H1 (cell line): ENCODE data around the gene OLAH. TPM values are rescaled to one million over a fixed set of nuclear protein-coding genes. Genes with fewer than 3 reads are reported as not detected.

Experiments used
- CTCF ChIA-PET: fragments of 300-600 bp; sonication (Branson Sonifier 250); formaldehyde crosslinking; loops from one replicate; lab custom pipeline; 2021; ENCODE audit not compliant: partially characterized antibody; lab: Charles Lee
- POLR2A ChIA-PET: fragments of 300-600 bp; sonication (Branson Sonifier 250); formaldehyde crosslinking; loops from one replicate; lab custom pipeline; 2021; ENCODE audit warnings: inconsistent platforms; ENCODE audit not compliant: partially characterized antibody; lab: Charles Lee
- DNase-seq, 2 experiments: peaks; one replicate each; pipeline versions ENCODE4 v3.0.0 to v3.0.0-alpha.2; 2010 to 2022; ENCODE audit warnings: low spot score in 2 of 2, low read depth in 1 of 2, mixed read lengths in 1 of 2
- FAIRE-seq: peaks from 2 replicates; lab custom pipeline; 2011; peaks lifted over from hg19 to GRCh38; lab: Jason Lieb, UNC
- H2AFZ ChIP-seq: 2 replicates; pipeline ENCODE4 v1.8.1; 2012; ENCODE audit warnings: low read length, inconsistent platforms
- H2AK5ac ChIP-seq: 2 replicates; pipeline ENCODE4 v1.6.1; 2013; ENCODE audit warnings: low read depth, low read length
- H2BK120ac ChIP-seq: replicated peaks from 2 replicates; pipeline ENCODE3; 2013; ENCODE audit warnings: low read depth, low read length, inconsistent platforms
- H2BK12ac ChIP-seq: 2 replicates; pipeline ENCODE4 v1.6.1; 2013; ENCODE audit warnings: low read depth, low read length
- H2BK15ac ChIP-seq: 2 replicates; pipeline ENCODE4 v1.6.1; 2013; ENCODE audit warnings: low read length
- H2BK20ac ChIP-seq: 2 replicates; pipeline ENCODE4 v1.6.1; 2013; ENCODE audit warnings: low read length
- H2BK5ac ChIP-seq: 2 replicates; pipeline ENCODE4 v1.6.1; 2013; ENCODE audit warnings: low read depth, low read length
- H3K14ac ChIP-seq: 2 replicates; pipeline ENCODE4 v1.6.1; 2013; ENCODE audit warnings: inconsistent platforms; ENCODE audit not compliant: insufficient read length
- H3K18ac ChIP-seq: 2 replicates; pipeline ENCODE4 v1.6.1; 2013; ENCODE audit warnings: low read length; ENCODE audit errors: extremely low read depth
- H3K23ac ChIP-seq: 2 replicates; pipeline ENCODE4 v1.6.1; 2013; ENCODE audit warnings: inconsistent platforms; ENCODE audit not compliant: insufficient read length
- H3K23me2 ChIP-seq: 2 replicates; pipeline ENCODE4 v1.6.1; 2013; ENCODE audit warnings: low read depth, low read length
- H3K27ac ChIP-seq: 2 replicates; pipeline ENCODE4 v1.6.1; 2011; ENCODE audit warnings: low read depth, low read length, inconsistent platforms
- H3K27me3 ChIP-seq, 4 experiments: replicated peaks in 1 of 4; 1 replicate in 1 of 4; 2 replicates in 3 of 4; pipeline versions ENCODE4 v1.6.1 to v1.8.1; 2011 to 2013; ENCODE audit warnings: low read length in 3 of 4, mild to moderate bottlenecking in 3 of 4, inconsistent platforms in 2 of 4, mixed read lengths in 2 of 4, moderate library complexity in 1 of 4; ENCODE audit not compliant: control insufficient read depth in 3 of 4, insufficient read depth in 3 of 4; ENCODE audit errors: extremely low read depth in 1 of 4
- H3K36me3 ChIP-seq, 4 experiments: 2 replicates each; pipeline versions ENCODE4 v1.6.1 to v1.8.1; 2011 to 2013; ENCODE audit warnings: mild to moderate bottlenecking in 4 of 4, low read length in 3 of 4, moderate library complexity in 2 of 4, control low read depth in 1 of 4, inconsistent platforms in 1 of 4; ENCODE audit not compliant: insufficient read depth in 4 of 4, control insufficient read depth in 2 of 4
- H3K4ac ChIP-seq: replicated peaks from 2 replicates; pipeline ENCODE3; 2013; ENCODE audit warnings: low read length, low read depth, mixed read lengths, inconsistent platforms; ENCODE audit not compliant: insufficient read length
- H3K4me1 ChIP-seq, 4 experiments: replicated peaks in 1 of 4; 1 replicate in 1 of 4; 2 replicates in 3 of 4; pipeline versions ENCODE4 v1.6.1 to v1.8.1; 2011 to 2013; ENCODE audit warnings: low read length in 3 of 4, inconsistent platforms in 2 of 4, mixed read lengths in 1 of 4; ENCODE audit not compliant: insufficient read depth in 4 of 4, control insufficient read depth in 3 of 4
- H3K4me2 ChIP-seq, 2 experiments: 2 replicates each; pipeline versions ENCODE4 v1.6.1 to v1.8.1; 2011 to 2013; ENCODE audit warnings: low read depth in 2 of 2, low read length in 2 of 2, control low read depth in 1 of 2, inconsistent platforms in 1 of 2, mild to moderate bottlenecking in 1 of 2; ENCODE audit not compliant: insufficient read depth in 1 of 2
- H3K4me3 ChIP-seq, 4 experiments: fragments of 200-600, 300-600 bp in 1 of 4; sonication (generic), shearing (Covaris generic), sonication (Bioruptor Twin) in 1 of 4; 2 replicates each; pipeline versions ENCODE4 v1.5.1 to v1.8.1; 2011 to 2016; ENCODE audit warnings: low read length in 4 of 4, low read depth in 3 of 4, control low read depth in 2 of 4, inconsistent platforms in 2 of 4, mild to moderate bottlenecking in 2 of 4, mixed read lengths in 1 of 4, moderate library complexity in 1 of 4; ENCODE audit not compliant: insufficient read depth in 2 of 4; ENCODE audit errors: extremely low read depth in 1 of 4
- H3K56ac ChIP-seq: replicated peaks from 2 replicates; pipeline ENCODE3; 2013; ENCODE audit warnings: low read depth, mild to moderate bottlenecking, mixed read lengths, low read length, inconsistent platforms; ENCODE audit not compliant: insufficient read length
- H3K79me1 ChIP-seq: 2 replicates; pipeline ENCODE4 v1.6.1; 2013; ENCODE audit warnings: low read depth, low read length, control low read depth
- H3K79me2 ChIP-seq, 2 experiments: 2 replicates each; pipeline versions ENCODE4 v1.6.1 to v1.8.1; 2012 to 2013; ENCODE audit warnings: low read length in 2 of 2, mild to moderate bottlenecking in 2 of 2, inconsistent platforms in 1 of 2; ENCODE audit not compliant: insufficient read depth in 2 of 2, control insufficient read depth in 1 of 2
- H3K9ac ChIP-seq, 4 experiments: replicated peaks in 1 of 4; 1 replicate in 1 of 4; 2 replicates in 3 of 4; pipeline versions ENCODE4 v1.6.1 to v1.8.1; 2011 to 2013; ENCODE audit warnings: low read depth in 3 of 4, low read length in 3 of 4, control low read depth in 2 of 4, mild to moderate bottlenecking in 2 of 4, moderate library complexity in 2 of 4, inconsistent platforms in 1 of 4; ENCODE audit errors: extremely low read depth in 1 of 4
- H3K9me3 ChIP-seq, 2 experiments: 2 replicates each; pipeline versions ENCODE4 v1.6.1 to v1.8.1; 2012 to 2013; ENCODE audit warnings: mild to moderate bottlenecking in 2 of 2, moderate library complexity in 2 of 2, control low read depth in 1 of 2, inconsistent platforms in 1 of 2, low read depth in 1 of 2, low read length in 1 of 2, mixed read lengths in 1 of 2; ENCODE audit not compliant: insufficient read depth in 2 of 2
- H4K20me1 ChIP-seq, 2 experiments: replicated peaks in 1 of 2; 2 replicates each; pipeline versions ENCODE3 to v1.8.1; 2011 to 2013; ENCODE audit warnings: inconsistent platforms in 2 of 2, low read length in 2 of 2, mild to moderate bottlenecking in 1 of 2; ENCODE audit not compliant: insufficient read depth in 2 of 2, control insufficient read depth in 1 of 2
- H4K5ac ChIP-seq: 2 replicates; pipeline ENCODE4 v1.6.1; 2013; ENCODE audit warnings: low read length, low read depth, mixed read lengths, inconsistent platforms; ENCODE audit not compliant: insufficient read length
- H4K8ac ChIP-seq: 2 replicates; pipeline ENCODE4 v1.8.0; 2013; ENCODE audit warnings: mild to moderate bottlenecking, moderate library complexity, low read length, inconsistent platforms; ENCODE audit not compliant: insufficient read depth; ENCODE audit errors: extremely low read depth
- H4K91ac ChIP-seq: replicated peaks from 2 replicates; pipeline ENCODE3; 2013; ENCODE audit warnings: low read length, mixed read lengths, inconsistent platforms; ENCODE audit not compliant: insufficient read length
- GABPA ChIP-seq: IDR thresholded peaks from 2 replicates; pipeline ENCODE4 v1.6.1; 2011; ENCODE audit warnings: mild to moderate bottlenecking, low read length, moderate library complexity, borderline replicate concordance; ENCODE audit not compliant: insufficient read depth
- KDM4A ChIP-seq: IDR thresholded peaks from one replicate; pipeline ENCODE4 v1.7.1; 2012; ENCODE audit warnings: low read depth, mild to moderate bottlenecking, moderate library complexity, low read length, inconsistent platforms; ENCODE audit not compliant: severe bottlenecking
- RAD21 ChIP-seq, 2 experiments: IDR thresholded peaks in 1 of 2; conservative IDR thresholded peaks in 1 of 2; 2 replicates each; pipeline ENCODE4 v1.6.1; 2011; ENCODE audit warnings: low read depth in 2 of 2, low read length in 2 of 2, improper control_type of control experiment in 1 of 2, inconsistent platforms in 1 of 2, mild to moderate bottlenecking in 1 of 2, moderate library complexity in 1 of 2
- RNF2 ChIP-seq: fragments of 200-900, 300-1000 bp; sonication (generic); IDR thresholded peaks from 2 replicates; pipeline ENCODE4 v1.7.1; 2016; ENCODE audit warnings: borderline replicate concordance, low read depth, mild to moderate bottlenecking, antibody characterized with exemption, low read length; ENCODE audit not compliant: poor library complexity, severe bottlenecking; ENCODE audit errors: missing control alignments
- SAP30 ChIP-seq: fragments of 300-600 bp; sonication (generic); IDR thresholded peaks from 2 replicates; pipeline ENCODE4 v1.7.1; 2012; ENCODE audit warnings: low read length, moderate library complexity, mild to moderate bottlenecking, inconsistent platforms; ENCODE audit not compliant: insufficient read depth, insufficient replicate concordance
- WGBS, 2 experiments: shearing (Covaris generic) in 1 of 2; methylation state at CpG; one replicate each; pipeline versions ENCODE4 v1.1.6 to v1.1.7; 2013 to 2015; ENCODE audit warnings: low lambda C conversion rate in 2 of 2, mixed read lengths in 2 of 2, inconsistent platforms in 1 of 2, low coverage in 1 of 2, missing lambda C conversion rate in 1 of 2; ENCODE audit not compliant: insufficient replicate concordance in 2 of 2, insufficient coverage in 1 of 2, insufficient read length in 1 of 2; ENCODE audit errors: extremely low coverage in 1 of 2, missing lambda C conversion rate in 1 of 2; 5-methylcytosine and 5-hydroxymethylcytosine counted together
- polyA plus RNA-seq, 7 experiments: library from polyadenylated mRNA; depleted of rRNA in 3 of 7; stranded (reverse) in 5 of 7; unstranded in 2 of 7; fragments of >200 nt in 5 of 7; fragments of 200-250 nt in 2 of 7; gene quantifications; 1 replicate in 5 of 7; 2 replicates in 1 of 7; 4 replicates in 1 of 7; pipeline versions ENCODE4 v1.2.1 to v1.2.3, GENCODE V29; 2011 to 2013; ENCODE audit warnings: missing spikeins in 2 of 7, mixed read lengths in 2 of 7
- total RNA-seq: library from RNA; stranded (reverse); fragmentation: NEBNext Ultra II Directional; extraction: Animal tissue kit (Norgen Biotek cat#: 25700); gene quantifications from 2 replicates; pipeline ENCODE4 v1.2.1, GENCODE V29; 2021
- TF ChIP-seq, protein P1 (sequence below): IDR thresholded peaks from 2 replicates; pipeline ENCODE4 v1.6.1; 2011; ENCODE audit warnings: low read length, improper control_type of control experiment
- TF ChIP-seq, protein P2 (sequence below), 3 experiments: IDR thresholded peaks; 1 replicate in 2 of 3; 2 replicates in 1 of 3; pipeline versions ENCODE4 v1.5.1 to v1.6.1; 2011; ENCODE audit warnings: low read length in 3 of 3, mild to moderate bottlenecking in 3 of 3, inconsistent platforms in 2 of 3, low read depth in 1 of 3, moderate library complexity in 1 of 3; ENCODE audit not compliant: insufficient read depth in 1 of 3; ENCODE audit errors: control extremely low read depth in 1 of 3

Gene OLAH
- total and polyA plus RNA-seq, 2 of the 8 experiments (the other 6 are each of a cell fraction or from before 2014, with no cell fraction given): not detected

DNA sequence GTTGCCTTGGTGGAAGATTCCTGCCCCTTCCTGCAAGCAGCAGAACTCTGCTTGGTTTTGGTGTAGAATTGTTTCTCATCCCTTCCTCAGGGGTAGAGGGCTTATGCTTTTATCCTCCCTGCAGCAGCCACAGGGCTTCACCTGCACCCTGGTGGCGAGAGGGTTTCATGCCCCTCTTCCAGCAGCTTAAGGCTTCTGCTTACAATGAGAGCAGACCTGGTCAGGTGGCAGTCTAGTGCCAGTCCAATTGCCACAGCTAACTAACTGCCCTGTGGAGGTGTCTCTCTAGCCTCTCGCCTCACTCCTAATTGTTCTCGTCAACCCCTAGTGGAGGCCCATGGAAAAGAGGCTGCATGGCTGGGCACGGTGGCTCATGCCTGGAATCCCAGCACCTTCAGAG lies 25.5 kb downstream of the OLAH start:
- H3K4ac ChIP-seq: no peak overlapping the region
- no peak overlapping the region for H2BK120ac ChIP-seq
- FAIRE-seq (no peak), DNase-seq (no peak)
- H2AFZ ChIP-seq: no peak overlapping the region
- H3K4me2 ChIP-seq: no peak overlapping the region
- no peak overlapping the region for H4K8ac ChIP-seq
- no peaks in the 10 kb centered on the region for H3K4me1 ChIP-seq
- no peak overlapping the region for H3K56ac ChIP-seq
- no peak overlapping the region for H2BK12ac ChIP-seq
- no peak overlapping the region for H2BK15ac ChIP-seq
- peaks cover 0 to 5% (median 3%) of the 10 kb centered on the region in 4 experiments; a peak in 3 of 8 replicates for H3K36me3 ChIP-seq
- no peak overlapping the region for H3K23ac ChIP-seq
- H3K27me3 ChIP-seq: no peaks in the 10 kb centered on the region
- WGBS, 2 experiments: 86% methylated on average over 4 of the region's 4 CpGs; no CpG with 5 or more reads in 1 of the 2 experiments
- ChIA-PET POLR2A (no interaction called here), CTCF (no interaction called here)
- no peak overlapping the region for H3K14ac ChIP-seq
- no peak overlapping the region for H4K5ac ChIP-seq
- no peak for TF ChIP-seq SAP30
- no peak for TF ChIP-seq KDM4A
- TF ChIP-seq, protein P1, sequence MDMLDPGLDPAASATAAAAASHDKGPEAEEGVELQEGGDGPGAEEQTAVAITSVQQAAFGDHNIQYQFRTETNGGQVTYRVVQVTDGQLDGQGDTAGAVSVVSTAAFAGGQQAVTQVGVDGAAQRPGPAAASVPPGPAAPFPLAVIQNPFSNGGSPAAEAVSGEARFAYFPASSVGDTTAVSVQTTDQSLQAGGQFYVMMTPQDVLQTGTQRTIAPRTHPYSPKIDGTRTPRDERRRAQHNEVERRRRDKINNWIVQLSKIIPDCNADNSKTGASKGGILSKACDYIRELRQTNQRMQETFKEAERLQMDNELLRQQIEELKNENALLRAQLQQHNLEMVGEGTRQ: no peak
- TF ChIP-seq RAD21 (IDR thresholded peaks at IDR 0.05 in 1 of 2, conservative IDR thresholded peaks at IDR 0.05 in 1 of 2; ENCODE audit: low read depth in 2 of 2, low read length in 2 of 2): peak; percentile 22 to 36; a peak in 3 of 4 replicates
- TF ChIP-seq RNF2: no peak
- TF ChIP-seq, protein P2, sequence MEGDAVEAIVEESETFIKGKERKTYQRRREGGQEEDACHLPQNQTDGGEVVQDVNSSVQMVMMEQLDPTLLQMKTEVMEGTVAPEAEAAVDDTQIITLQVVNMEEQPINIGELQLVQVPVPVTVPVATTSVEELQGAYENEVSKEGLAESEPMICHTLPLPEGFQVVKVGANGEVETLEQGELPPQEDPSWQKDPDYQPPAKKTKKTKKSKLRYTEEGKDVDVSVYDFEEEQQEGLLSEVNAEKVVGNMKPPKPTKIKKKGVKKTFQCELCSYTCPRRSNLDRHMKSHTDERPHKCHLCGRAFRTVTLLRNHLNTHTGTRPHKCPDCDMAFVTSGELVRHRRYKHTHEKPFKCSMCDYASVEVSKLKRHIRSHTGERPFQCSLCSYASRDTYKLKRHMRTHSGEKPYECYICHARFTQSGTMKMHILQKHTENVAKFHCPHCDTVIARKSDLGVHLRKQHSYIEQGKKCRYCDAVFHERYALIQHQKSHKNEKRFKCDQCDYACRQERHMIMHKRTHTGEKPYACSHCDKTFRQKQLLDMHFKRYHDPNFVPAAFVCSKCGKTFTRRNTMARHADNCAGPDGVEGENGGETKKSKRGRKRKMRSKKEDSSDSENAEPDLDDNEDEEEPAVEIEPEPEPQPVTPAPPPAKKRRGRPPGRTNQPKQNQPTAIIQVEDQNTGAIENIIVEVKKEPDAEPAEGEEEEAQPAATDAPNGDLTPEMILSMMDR (IDR thresholded peaks at IDR 0.05; ENCODE audit: control extremely low read depth in 1 of 3, insufficient read depth in 1 of 3, low read depth in 1 of 3, low read length in 3 of 3): peak; percentile 4 to 27 (median 20); a peak in 3 of 4 replicates
- TF ChIP-seq GABPA: no peak
- H3K27ac ChIP-seq: no peak overlapping the region
- H3K4me3 ChIP-seq: no peak overlapping the region
- H3K79me2 ChIP-seq: no peaks in the 10 kb centered on the region
- no peaks in the 10 kb centered on the region for H3K23me2 ChIP-seq
- H4K91ac ChIP-seq: no peak overlapping the region
- no peak overlapping the region for H2AK5ac ChIP-seq
- H3K79me1 ChIP-seq: no peaks in the 10 kb centered on the region
- H3K18ac ChIP-seq: no peak overlapping the region
- H2BK20ac ChIP-seq: no peak overlapping the region
- peaks cover 23 to 24% of the 10 kb centered on the region in 2 experiments for H3K9me3 ChIP-seq
- no peak overlapping the region for H2BK5ac ChIP-seq
- no peaks in the 10 kb centered on the region for H4K20me1 ChIP-seq
- no peak overlapping the region for H3K9ac ChIP-seq
